ENCODE results near the gene FAM177A1.

DNA sequence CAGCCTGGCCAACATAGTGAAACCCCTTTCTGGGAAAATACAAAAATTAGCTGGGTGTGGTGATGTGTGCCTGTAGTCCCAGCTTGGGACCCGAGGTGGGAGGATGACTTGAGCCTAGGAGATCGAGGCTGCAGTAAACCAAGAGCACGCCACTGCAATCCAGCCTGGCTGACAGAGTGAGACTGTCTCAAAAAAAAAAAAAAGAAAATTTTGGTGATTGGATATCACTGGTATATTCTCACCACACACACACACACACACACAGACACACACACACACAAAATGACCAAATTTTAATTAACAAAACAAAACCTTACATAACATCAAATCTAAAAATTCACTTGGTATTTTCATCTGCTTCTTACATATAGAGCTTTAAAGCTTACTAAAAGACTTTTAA, 3.4 kb upstream of the FAM177A1 start:
- TF ChIP-seq, protein P1, sequence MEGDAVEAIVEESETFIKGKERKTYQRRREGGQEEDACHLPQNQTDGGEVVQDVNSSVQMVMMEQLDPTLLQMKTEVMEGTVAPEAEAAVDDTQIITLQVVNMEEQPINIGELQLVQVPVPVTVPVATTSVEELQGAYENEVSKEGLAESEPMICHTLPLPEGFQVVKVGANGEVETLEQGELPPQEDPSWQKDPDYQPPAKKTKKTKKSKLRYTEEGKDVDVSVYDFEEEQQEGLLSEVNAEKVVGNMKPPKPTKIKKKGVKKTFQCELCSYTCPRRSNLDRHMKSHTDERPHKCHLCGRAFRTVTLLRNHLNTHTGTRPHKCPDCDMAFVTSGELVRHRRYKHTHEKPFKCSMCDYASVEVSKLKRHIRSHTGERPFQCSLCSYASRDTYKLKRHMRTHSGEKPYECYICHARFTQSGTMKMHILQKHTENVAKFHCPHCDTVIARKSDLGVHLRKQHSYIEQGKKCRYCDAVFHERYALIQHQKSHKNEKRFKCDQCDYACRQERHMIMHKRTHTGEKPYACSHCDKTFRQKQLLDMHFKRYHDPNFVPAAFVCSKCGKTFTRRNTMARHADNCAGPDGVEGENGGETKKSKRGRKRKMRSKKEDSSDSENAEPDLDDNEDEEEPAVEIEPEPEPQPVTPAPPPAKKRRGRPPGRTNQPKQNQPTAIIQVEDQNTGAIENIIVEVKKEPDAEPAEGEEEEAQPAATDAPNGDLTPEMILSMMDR (IDR thresholded peaks at IDR 0.05 in 2 of 3, conservative IDR thresholded peaks at IDR 0.05 in 1 of 3; ENCODE audit: borderline replicate concordance in 1 of 3, insufficient read depth in 1 of 3, low read depth in 2 of 3, low read length in 2 of 3), result no peak
- TF ChIP-seq ZNF274 (IDR thresholded peaks at IDR 0.05; ENCODE audit: low read depth, low read length) (no peak), RAD21 (IDR thresholded peaks at IDR 0.05; ENCODE audit: low read depth) (no peak), YY1 (IDR thresholded peaks at IDR 0.05; ENCODE audit: extremely low read depth, insufficient replicate concordance, low read depth, low read length) (no peak), POLR2A (IDR thresholded peaks at IDR 0.05; ENCODE audit: borderline replicate concordance, extremely low read depth, insufficient read depth, insufficient read length) (no peak), EZH2 (IDR thresholded peaks at IDR 0.05) (no peak), EZH2phosphoT487 (IDR thresholded peaks at IDR 0.05; ENCODE audit: borderline replicate concordance) (no peak)
- TF ChIP-seq, protein P2, sequence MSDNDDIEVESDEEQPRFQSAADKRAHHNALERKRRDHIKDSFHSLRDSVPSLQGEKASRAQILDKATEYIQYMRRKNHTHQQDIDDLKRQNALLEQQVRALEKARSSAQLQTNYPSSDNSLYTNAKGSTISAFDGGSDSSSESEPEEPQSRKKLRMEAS (IDR thresholded peaks at IDR 0.05), result no peak
- TF ChIP-seq, protein P3, sequence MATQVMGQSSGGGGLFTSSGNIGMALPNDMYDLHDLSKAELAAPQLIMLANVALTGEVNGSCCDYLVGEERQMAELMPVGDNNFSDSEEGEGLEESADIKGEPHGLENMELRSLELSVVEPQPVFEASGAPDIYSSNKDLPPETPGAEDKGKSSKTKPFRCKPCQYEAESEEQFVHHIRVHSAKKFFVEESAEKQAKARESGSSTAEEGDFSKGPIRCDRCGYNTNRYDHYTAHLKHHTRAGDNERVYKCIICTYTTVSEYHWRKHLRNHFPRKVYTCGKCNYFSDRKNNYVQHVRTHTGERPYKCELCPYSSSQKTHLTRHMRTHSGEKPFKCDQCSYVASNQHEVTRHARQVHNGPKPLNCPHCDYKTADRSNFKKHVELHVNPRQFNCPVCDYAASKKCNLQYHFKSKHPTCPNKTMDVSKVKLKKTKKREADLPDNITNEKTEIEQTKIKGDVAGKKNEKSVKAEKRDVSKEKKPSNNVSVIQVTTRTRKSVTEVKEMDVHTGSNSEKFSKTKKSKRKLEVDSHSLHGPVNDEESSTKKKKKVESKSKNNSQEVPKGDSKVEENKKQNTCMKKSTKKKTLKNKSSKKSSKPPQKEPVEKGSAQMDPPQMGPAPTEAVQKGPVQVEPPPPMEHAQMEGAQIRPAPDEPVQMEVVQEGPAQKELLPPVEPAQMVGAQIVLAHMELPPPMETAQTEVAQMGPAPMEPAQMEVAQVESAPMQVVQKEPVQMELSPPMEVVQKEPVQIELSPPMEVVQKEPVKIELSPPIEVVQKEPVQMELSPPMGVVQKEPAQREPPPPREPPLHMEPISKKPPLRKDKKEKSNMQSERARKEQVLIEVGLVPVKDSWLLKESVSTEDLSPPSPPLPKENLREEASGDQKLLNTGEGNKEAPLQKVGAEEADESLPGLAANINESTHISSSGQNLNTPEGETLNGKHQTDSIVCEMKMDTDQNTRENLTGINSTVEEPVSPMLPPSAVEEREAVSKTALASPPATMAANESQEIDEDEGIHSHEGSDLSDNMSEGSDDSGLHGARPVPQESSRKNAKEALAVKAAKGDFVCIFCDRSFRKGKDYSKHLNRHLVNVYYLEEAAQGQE (IDR thresholded peaks at IDR 0.05; ENCODE audit: low read depth), result no peak
- TF ChIP-seq, protein P4, sequence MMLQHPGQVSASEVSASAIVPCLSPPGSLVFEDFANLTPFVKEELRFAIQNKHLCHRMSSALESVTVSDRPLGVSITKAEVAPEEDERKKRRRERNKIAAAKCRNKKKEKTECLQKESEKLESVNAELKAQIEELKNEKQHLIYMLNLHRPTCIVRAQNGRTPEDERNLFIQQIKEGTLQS (IDR thresholded peaks at IDR 0.05), result no peak
